GM23338 (cell line): ENCODE measurements around the gene TOM1L2.

ENCODE experiments used
- CREB1 ChIP-seq: fragments of 250-450 bp; sonication (Bioruptor Pico); IDR thresholded peaks from 2 replicates; pipeline ENCODE4 v1.5.0; 2020; ENCODE audit warnings: low read depth, mild to moderate bottlenecking, moderate library complexity
- EZH2 ChIP-seq: fragments of 200-600 bp; sonication (generic); IDR thresholded peaks from one replicate; pipeline ENCODE4 v1.8.0; 2017; ENCODE audit warnings: antibody characterized with exemption, mild to moderate bottlenecking, low read depth; ENCODE audit not compliant: unreplicated experiment
- EZH2phosphoT487 ChIP-seq: fragments of 200-600 bp; sonication (generic); IDR thresholded peaks from one replicate; pipeline ENCODE4 v1.8.1; 2018; ENCODE audit warnings: antibody characterized with exemption; ENCODE audit not compliant: unreplicated experiment
- JUNB ChIP-seq: IDR thresholded peaks from one replicate; pipeline ENCODE4 v1.6.1; 2016; ENCODE audit warnings: antibody characterized with exemption; ENCODE audit not compliant: unreplicated experiment
- POLR2AphosphoS5 ChIP-seq: IDR thresholded peaks from 2 replicates; pipeline ENCODE4 v1.6.1; 2016; ENCODE audit warnings: antibody characterized with exemption, low read depth
- STAT1 ChIP-seq: IDR thresholded peaks from one replicate; pipeline ENCODE4 v1.6.1; 2016; ENCODE audit warnings: antibody characterized with exemption; ENCODE audit not compliant: unreplicated experiment
- ZNF114 ChIP-seq: fragments of 250-450 bp; sonication (Bioruptor Pico); IDR thresholded peaks from 2 replicates; pipeline ENCODE4 v1.5.0; 2020; ENCODE audit warnings: mild to moderate bottlenecking, moderate library complexity
- ZNF331 ChIP-seq: fragments of 250-450 bp; sonication (Bioruptor Pico); IDR thresholded peaks from 2 replicates; pipeline ENCODE4 v1.5.0; 2020; ENCODE audit warnings: low read depth, mild to moderate bottlenecking, moderate library complexity
- TF ChIP-seq, protein P1 (sequence below), 2 experiments: fragments of 200-600 bp in 1 of 2; sonication (generic) in 1 of 2; conservative IDR thresholded peaks; 2 replicates each; pipeline versions ENCODE4 v1.5.1 to v1.6.1; 2016 to 2017; ENCODE audit warnings: antibody characterized with exemption in 2 of 2, low read depth in 2 of 2, mild to moderate bottlenecking in 2 of 2, moderate library complexity in 1 of 2
- TF ChIP-seq, protein P2 (sequence below): IDR thresholded peaks from one replicate; pipeline ENCODE4 v1.6.1; 2018; ENCODE audit warnings: antibody characterized with exemption; ENCODE audit not compliant: unreplicated experiment
- TF ChIP-seq, protein P3 (sequence below): fragments of 250-450 bp; sonication (Bioruptor Pico); IDR thresholded peaks from 2 replicates; pipeline ENCODE4 v1.5.0; 2020; ENCODE audit warnings: mild to moderate bottlenecking, moderate library complexity

DNA sequence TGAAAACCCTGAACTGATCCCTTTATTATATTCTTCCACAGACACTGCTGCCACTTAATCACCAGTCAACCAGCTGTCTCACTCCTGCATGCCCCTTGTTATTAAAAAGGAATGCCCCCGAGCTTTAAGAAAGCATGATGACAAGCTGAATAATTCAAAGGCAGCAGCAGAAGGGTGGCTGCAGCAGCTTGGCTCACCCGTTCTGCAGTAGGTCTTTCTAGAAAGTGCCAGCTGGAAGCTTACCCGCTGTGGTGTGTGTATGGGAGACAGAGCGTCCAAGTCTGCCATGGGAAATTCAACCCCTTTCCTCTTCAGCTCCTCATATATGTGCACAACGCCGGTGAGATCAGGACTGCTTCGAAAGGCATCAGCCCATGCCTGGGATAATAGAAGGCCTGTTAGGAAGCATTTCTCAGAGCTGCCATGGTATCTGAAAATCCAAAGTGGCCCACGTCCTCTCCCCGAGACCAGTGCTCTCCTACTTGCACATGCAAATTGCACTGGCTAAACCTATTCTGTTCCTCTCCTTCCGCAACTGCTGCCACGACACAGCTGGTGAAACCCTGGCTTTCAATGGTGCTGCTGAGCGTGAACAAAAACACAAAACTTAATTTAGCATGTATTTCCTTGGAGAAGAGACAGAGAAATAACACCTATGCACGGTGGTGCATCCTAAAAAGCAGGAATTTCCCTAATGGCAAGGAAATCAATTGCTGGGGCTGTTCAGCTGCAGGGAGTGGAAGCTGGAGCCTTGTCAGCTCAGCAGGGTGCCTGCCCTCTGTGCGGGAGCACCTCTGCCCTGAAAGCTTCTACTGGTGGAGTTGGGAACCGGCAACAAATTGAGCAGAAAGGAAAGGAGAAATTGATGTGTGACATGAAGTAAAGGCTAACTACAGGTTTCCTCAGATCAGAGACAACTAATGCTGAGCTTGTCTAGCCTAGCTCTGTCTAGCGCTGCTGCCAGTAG lies 87.5 kb downstream of the TOM1L2 start:
- TF ChIP-seq, protein P1, sequence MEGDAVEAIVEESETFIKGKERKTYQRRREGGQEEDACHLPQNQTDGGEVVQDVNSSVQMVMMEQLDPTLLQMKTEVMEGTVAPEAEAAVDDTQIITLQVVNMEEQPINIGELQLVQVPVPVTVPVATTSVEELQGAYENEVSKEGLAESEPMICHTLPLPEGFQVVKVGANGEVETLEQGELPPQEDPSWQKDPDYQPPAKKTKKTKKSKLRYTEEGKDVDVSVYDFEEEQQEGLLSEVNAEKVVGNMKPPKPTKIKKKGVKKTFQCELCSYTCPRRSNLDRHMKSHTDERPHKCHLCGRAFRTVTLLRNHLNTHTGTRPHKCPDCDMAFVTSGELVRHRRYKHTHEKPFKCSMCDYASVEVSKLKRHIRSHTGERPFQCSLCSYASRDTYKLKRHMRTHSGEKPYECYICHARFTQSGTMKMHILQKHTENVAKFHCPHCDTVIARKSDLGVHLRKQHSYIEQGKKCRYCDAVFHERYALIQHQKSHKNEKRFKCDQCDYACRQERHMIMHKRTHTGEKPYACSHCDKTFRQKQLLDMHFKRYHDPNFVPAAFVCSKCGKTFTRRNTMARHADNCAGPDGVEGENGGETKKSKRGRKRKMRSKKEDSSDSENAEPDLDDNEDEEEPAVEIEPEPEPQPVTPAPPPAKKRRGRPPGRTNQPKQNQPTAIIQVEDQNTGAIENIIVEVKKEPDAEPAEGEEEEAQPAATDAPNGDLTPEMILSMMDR (conservative IDR thresholded peaks at IDR 0.05; ENCODE audit: low read depth in 2 of 2): no peak
- TF ChIP-seq POLR2AphosphoS5 (no peak), EZH2 (no peak), JUNB (no peak), EZH2phosphoT487 (no peak), STAT1 (no peak), CREB1 (CRISPR knock-in tag) (no peak), ZNF331 (CRISPR knock-in tag) (no peak), ZNF114 (CRISPR knock-in tag) (no peak)
- TF ChIP-seq, protein P2, sequence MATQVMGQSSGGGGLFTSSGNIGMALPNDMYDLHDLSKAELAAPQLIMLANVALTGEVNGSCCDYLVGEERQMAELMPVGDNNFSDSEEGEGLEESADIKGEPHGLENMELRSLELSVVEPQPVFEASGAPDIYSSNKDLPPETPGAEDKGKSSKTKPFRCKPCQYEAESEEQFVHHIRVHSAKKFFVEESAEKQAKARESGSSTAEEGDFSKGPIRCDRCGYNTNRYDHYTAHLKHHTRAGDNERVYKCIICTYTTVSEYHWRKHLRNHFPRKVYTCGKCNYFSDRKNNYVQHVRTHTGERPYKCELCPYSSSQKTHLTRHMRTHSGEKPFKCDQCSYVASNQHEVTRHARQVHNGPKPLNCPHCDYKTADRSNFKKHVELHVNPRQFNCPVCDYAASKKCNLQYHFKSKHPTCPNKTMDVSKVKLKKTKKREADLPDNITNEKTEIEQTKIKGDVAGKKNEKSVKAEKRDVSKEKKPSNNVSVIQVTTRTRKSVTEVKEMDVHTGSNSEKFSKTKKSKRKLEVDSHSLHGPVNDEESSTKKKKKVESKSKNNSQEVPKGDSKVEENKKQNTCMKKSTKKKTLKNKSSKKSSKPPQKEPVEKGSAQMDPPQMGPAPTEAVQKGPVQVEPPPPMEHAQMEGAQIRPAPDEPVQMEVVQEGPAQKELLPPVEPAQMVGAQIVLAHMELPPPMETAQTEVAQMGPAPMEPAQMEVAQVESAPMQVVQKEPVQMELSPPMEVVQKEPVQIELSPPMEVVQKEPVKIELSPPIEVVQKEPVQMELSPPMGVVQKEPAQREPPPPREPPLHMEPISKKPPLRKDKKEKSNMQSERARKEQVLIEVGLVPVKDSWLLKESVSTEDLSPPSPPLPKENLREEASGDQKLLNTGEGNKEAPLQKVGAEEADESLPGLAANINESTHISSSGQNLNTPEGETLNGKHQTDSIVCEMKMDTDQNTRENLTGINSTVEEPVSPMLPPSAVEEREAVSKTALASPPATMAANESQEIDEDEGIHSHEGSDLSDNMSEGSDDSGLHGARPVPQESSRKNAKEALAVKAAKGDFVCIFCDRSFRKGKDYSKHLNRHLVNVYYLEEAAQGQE: no peak
- TF ChIP-seq, protein P3, sequence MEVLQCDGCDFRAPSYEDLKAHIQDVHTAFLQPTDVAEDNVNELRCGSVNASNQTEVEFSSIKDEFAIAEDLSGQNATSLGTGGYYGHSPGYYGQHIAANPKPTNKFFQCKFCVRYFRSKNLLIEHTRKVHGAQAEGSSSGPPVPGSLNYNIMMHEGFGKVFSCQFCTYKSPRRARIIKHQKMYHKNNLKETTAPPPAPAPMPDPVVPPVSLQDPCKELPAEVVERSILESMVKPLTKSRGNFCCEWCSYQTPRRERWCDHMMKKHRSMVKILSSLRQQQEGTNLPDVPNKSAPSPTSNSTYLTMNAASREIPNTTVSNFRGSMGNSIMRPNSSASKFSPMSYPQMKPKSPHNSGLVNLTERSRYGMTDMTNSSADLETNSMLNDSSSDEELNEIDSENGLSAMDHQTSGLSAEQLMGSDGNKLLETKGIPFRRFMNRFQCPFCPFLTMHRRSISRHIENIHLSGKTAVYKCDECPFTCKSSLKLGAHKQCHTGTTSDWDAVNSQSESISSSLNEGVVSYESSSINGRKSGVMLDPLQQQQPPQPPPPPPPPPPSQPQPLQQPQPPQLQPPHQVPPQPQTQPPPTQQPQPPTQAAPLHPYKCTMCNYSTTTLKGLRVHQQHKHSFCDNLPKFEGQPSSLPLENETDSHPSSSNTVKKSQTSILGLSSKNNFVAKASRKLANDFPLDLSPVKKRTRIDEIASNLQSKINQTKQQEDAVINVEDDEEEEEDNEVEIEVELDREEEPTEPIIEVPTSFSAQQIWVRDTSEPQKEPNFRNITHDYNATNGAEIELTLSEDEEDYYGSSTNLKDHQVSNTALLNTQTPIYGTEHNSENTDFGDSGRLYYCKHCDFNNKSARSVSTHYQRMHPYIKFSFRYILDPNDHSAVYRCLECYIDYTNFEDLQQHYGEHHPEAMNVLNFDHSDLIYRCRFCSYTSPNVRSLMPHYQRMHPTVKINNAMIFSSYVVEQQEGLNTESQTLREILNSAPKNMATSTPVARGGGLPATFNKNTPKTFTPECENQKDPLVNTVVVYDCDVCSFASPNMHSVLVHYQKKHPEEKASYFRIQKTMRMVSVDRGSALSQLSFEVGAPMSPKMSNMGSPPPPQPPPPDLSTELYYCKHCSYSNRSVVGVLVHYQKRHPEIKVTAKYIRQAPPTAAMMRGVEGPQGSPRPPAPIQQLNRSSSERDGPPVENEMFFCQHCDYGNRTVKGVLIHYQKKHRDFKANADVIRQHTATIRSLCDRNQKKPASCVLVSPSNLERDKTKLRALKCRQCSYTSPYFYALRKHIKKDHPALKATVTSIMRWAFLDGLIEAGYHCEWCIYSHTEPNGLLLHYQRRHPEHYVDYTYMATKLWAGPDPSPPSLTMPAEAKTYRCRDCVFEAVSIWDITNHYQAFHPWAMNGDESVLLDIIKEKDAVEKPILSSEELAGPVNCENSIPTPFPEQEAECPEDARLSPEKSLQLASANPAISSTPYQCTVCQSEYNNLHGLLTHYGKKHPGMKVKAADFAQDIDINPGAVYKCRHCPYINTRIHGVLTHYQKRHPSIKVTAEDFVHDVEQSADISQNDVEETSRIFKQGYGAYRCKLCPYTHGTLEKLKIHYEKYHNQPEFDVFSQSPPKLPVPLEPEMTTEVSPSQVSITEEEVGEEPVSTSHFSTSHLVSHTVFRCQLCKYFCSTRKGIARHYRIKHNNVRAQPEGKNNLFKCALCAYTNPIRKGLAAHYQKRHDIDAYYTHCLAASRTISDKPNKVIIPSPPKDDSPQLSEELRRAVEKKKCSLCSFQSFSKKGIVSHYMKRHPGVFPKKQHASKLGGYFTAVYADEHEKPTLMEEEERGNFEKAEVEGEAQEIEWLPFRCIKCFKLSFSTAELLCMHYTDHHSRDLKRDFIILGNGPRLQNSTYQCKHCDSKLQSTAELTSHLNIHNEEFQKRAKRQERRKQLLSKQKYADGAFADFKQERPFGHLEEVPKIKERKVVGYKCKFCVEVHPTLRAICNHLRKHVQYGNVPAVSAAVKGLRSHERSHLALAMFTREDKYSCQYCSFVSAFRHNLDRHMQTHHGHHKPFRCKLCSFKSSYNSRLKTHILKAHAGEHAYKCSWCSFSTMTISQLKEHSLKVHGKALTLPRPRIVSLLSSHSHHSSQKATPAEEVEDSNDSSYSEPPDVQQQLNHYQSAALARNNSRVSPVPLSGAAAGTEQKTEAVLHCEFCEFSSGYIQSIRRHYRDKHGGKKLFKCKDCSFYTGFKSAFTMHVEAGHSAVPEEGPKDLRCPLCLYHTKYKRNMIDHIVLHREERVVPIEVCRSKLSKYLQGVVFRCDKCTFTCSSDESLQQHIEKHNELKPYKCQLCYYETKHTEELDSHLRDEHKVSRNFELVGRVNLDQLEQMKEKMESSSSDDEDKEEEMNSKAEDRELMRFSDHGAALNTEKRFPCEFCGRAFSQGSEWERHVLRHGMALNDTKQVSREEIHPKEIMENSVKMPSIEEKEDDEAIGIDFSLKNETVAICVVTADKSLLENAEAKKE (CRISPR knock-in tag): no peak
